GM21825 (cell line): Measurements from ENCODE around the gene USP3.
"Not testable (repeated sequence)": the region's sequence is repeated elsewhere in the genome, so short reads cannot be mapped to it uniquely, and the experiment has no call there.

Source experiments
- ATAC-seq: cut with Tn5 transposase; IDR thresholded peaks from one replicate; pipeline ENCODE4 v1.9.1; 2021; ENCODE audit warnings: mild to moderate bottlenecking, moderate library complexity; ENCODE audit not compliant: unreplicated experiment

USP3 gene

GRCh38 chr15:63605036-63605435 is 100.6 kb downstream of the USP3 start:
- ATAC-seq = no peak

- no peak for ATAC-seq
These were observed 101.4 kb downstream of the USP3 start for GRCh38 chr15:63605816-63606215.

- no peak for ATAC-seq
These were observed 101.9 kb downstream of the USP3 start for GRCh38 chr15:63606308-63606707.

- no peak for ATAC-seq
These were observed 104.6 kb downstream of the USP3 start for GRCh38 chr15:63608989-63609388.

- ATAC-seq = no peak
These were observed 105.1 kb downstream of the USP3 start for GRCh38 chr15:63609448-63609847.

GRCh38 chr15:63610209-63610841 is 105.9 kb downstream of the USP3 start:
- ATAC-seq = peak; percentile 59

GRCh38 chr15:63611177-63611576 is 106.8 kb downstream of the USP3 start:
- ATAC-seq = no peak

GRCh38 chr15:63612300-63612699 is 107.9 kb downstream of the USP3 start:
- ATAC-seq = no peak

GRCh38 chr15:63615935-63616334 is 111.5 kb downstream of the USP3 start:
- ATAC-seq = no peak

GRCh38 chr15:63617147-63617546 is 112.8 kb downstream of the USP3 start:
- not testable (repeated sequence) for ATAC-seq

- not testable (repeated sequence) for ATAC-seq
These were observed 113.2 kb downstream of the USP3 start for GRCh38 chr15:63617627-63618026.

- ATAC-seq = not testable (repeated sequence)
These were observed 116.4 kb downstream of the USP3 start for GRCh38 chr15:63620760-63621159.

GRCh38 chr15:63623232-63623969 is 119.0 kb downstream of the USP3 start:
- no peak for ATAC-seq

- ATAC-seq = peak; percentile 77
These were observed 122.6 kb downstream of the USP3 start for GRCh38 chr15:63626955-63627354.

GRCh38 chr15:63628123-63628822 is 123.9 kb downstream of the USP3 start:
- ATAC-seq = no peak

GRCh38 chr15:63630036-63630751 is 125.8 kb downstream of the USP3 start:
- no peak for ATAC-seq

- ATAC-seq = no peak
These were observed 128.9 kb downstream of the USP3 start for GRCh38 chr15:63633312-63633711.

- no peak for ATAC-seq
These were observed 129.8 kb downstream of the USP3 start for GRCh38 chr15:63634154-63634553.

- ATAC-seq = no peak
These were observed 132.2 kb downstream of the USP3 start for GRCh38 chr15:63636518-63637061.

GRCh38 chr15:63638839-63639238 is 134.4 kb downstream of the USP3 start:
- ATAC-seq = no peak

GRCh38 chr15:63640146-63640545 is 135.8 kb downstream of the USP3 start:
- no peak for ATAC-seq
